Measurements from ENCODE around the gene SMIM44.

DNA sequence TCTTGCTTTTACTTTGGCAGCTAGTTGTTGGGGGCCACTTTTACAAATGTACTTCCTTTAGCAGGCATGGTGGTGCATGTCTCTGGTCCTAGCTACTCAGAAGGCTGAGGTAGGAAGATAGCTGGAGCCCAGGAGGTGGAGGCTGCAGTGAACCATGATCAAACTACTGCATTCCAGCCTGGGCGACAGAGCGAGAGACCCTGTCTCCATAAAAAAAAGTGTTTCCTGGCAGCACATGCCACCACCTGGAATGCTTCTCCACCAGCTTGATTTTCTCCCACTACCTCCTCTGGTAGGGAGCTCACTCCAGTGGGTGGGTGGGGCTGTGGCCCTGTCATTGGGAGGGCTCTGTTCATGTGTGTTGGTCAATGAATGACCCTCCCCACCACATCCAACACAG, 35.4 kb upstream of the SMIM44 start:
- no peak for TF ChIP-seq POLR2A (IDR thresholded peaks at IDR 0.05)
- TF ChIP-seq, protein P1, sequence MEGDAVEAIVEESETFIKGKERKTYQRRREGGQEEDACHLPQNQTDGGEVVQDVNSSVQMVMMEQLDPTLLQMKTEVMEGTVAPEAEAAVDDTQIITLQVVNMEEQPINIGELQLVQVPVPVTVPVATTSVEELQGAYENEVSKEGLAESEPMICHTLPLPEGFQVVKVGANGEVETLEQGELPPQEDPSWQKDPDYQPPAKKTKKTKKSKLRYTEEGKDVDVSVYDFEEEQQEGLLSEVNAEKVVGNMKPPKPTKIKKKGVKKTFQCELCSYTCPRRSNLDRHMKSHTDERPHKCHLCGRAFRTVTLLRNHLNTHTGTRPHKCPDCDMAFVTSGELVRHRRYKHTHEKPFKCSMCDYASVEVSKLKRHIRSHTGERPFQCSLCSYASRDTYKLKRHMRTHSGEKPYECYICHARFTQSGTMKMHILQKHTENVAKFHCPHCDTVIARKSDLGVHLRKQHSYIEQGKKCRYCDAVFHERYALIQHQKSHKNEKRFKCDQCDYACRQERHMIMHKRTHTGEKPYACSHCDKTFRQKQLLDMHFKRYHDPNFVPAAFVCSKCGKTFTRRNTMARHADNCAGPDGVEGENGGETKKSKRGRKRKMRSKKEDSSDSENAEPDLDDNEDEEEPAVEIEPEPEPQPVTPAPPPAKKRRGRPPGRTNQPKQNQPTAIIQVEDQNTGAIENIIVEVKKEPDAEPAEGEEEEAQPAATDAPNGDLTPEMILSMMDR (IDR thresholded peaks at IDR 0.05 in 8 of 11, conservative IDR thresholded peaks at IDR 0.05 in 3 of 11): no peak
